NCI-H1436 treated with DMSO at 0.1 percent for 48 hours (cell line): ENCODE data around the gene ZCWPW2.

Experiments used
- DNase-seq: peaks from one replicate; lab custom pipeline; 2025; lab: John Stamatoyannopoulos, UW

Gene ZCWPW2, protein sequence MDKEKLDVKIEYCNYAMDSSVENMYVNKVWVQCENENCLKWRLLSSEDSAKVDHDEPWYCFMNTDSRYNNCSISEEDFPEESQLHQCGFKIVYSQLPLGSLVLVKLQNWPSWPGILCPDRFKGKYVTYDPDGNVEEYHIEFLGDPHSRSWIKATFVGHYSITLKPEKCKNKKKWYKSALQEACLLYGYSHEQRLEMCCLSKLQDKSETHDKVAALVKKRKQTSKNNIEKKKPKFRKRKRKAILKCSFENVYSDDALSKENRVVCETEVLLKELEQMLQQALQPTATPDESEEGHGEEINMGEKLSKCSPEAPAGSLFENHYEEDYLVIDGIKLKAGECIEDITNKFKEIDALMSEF

DNA sequence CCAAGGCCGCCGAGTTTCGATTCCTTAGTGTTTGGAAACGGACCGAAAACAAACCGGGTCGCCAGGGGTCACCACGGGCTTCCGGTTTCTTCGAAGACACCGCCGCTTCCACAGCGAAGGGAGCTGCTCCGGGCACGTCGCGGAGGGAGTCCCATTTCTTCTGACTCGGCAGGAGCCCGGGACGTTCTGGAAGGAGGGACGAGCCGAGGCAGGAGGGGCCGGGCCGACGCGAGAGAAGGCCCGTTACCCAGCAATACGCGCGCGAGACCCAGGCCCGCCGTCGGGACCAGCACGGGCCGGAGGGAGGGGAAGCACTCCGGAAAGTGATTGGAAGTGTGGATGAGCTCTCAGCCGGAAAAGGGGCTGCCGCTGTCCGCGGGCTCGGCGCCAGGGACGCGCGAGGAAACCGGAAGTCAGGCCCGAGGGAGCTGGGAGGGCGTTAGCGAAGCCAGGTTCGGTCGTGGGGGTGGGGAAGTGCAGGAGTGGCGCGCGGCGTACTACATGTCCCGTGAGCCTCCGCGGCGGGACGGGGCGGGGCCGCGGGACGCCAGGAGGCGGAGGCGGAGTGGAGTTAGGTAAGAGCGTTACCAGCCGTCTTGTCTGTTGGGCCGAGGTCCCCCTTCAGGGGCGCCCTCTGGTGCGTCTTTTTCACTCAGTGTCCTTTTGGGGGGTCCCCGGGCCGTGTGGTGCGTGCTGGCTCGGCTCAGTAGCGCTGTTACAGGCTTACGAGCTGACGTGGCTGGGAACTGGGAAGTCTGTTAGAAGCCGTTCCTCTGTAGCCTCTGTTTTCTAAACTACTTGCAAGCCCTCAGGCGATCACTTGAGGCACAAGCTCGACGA is at the start of gene ZCWPW2, which contains the start of gene AZI2:
Gene ZCWPW2 (plus strand): TSS at position 93 of the 840 bp plus-strand sequence. CDS start 64,348 bp downstream, outside the sequence.
Gene AZI2 (minus strand): TSS at position 196 of the 840 bp plus-strand sequence. CDS start 8,207 bp downstream, outside the sequence.
- peak; percentile 22 for DNase-seq

DNA sequence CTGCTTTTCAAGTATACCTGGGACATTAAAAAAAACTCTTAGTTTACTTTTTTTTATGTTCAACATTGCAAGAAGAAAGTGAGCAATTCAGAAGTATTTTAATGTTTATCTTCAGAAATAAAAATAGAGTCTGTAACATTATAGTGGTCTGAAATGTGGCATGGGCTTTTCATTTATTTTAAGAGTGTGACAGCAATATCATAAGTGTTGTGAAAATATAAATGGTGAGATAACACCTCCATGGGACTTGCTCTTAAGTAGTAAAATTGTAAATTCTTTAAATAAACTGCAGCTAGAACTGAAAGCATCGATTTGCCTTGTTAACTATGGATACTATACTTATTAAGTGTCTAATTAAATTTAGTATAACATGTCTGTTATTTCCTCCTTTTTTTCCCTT is 48.8 kb upstream of the ZCWPW2 start:
- no peak for DNase-seq

DNA sequence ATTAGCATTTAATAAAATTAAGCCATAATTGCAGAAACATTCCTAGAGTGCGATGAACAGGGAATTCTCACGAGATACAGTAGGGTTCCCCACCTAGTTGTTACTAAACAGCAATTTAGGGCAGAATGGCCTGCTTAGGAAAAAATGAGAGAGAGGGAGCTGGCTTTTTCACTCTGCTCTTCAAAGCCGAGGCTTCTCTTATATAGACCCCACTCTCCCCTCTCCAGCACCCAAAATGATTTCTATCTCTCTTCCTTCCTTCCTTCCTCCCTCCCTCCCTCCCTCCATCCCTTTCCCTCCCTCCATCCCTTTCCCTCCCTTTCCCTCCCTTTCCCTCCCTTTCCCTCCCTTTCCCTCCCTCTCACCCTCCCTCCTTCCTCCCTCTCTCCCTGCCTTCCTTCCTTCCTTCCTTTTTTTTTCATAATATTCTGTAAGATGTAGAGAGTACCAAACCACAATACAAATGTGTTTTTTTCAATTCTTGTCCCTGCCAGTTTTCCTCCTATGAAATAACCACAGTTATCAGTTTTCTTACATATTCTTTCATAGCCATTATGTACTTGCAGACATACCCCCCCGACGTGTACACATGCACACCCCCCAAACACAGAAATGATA is 48.1 kb upstream of the ZCWPW2 start:
- DNase-seq, result no peak

DNA sequence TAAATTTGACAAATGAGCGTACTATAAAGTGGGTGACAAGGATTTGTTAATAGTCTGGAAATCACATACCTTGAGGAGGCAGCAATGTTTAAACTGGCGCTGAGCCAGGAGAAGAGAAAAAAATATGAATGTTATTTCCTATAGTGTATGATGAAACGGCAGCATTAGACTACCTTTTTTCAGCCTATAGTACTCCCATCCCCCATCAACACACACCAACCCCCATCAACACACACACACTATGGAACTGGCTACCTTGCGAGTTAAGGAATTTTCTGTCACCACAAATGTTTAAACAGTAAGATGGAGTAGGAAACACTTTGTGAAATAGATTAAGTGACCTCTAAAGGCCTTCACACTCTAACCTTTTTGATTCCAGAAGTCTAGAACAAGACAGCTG is 46.8 kb upstream of the ZCWPW2 start:
- DNase-seq, result no peak

DNA sequence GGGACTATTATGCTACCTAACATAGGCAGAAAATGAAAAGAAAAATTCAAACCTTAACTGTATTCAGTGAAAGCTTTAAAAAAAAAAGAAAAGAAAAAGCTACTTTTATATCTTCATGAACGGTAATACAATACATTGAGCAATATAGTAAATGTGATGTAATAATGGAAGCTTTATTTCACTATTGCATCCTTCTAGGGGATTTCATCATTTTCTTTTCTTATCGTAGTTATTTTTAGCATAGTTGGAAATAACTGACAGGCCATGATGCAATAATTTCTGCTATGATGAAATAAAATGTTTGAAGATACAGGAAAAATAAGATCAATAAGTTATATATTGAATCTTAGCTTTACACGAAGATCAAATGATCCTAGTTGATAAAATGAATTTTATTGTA is 40.3 kb upstream of the ZCWPW2 start:
- DNase-seq, result no peak

DNA sequence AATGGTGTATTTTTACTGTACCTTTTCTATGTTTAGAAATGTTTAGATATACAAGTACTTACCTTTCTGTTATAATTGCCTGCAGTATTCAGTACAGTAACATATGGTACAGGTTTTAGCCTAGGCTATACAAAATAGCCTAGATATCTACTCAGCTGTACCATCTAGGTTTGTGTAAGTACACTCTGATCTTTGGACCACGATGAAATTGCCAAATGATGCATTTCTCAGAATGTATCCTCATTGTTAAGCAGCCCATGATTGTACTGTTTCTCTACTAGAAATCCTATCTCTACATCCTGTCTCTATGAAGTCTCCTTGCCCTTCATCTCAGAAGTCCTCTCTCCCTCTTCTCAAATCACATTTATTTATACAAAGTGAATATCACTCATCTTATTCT is 32.8 kb upstream of the ZCWPW2 start:
- no peak for DNase-seq

DNA sequence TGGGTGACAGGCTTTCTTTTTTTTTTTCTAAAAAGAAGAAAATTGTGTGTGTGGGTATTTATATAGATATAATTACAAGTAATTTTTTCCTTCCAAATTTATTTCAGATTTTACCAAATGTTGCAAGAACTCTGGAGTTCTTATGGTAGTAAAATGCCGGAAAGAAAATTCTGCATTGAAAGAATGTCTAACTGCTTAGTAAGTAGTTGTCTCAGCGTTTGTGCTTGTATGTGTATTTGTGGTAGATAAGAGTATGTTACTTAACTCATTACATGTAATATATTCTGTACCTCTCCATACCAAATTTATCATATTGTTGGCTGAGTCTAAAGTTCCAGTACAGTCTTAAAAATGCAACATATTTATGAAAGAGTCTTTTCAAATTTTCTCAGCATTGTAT is 32.3 kb upstream of the ZCWPW2 start:
- no peak for DNase-seq

DNA sequence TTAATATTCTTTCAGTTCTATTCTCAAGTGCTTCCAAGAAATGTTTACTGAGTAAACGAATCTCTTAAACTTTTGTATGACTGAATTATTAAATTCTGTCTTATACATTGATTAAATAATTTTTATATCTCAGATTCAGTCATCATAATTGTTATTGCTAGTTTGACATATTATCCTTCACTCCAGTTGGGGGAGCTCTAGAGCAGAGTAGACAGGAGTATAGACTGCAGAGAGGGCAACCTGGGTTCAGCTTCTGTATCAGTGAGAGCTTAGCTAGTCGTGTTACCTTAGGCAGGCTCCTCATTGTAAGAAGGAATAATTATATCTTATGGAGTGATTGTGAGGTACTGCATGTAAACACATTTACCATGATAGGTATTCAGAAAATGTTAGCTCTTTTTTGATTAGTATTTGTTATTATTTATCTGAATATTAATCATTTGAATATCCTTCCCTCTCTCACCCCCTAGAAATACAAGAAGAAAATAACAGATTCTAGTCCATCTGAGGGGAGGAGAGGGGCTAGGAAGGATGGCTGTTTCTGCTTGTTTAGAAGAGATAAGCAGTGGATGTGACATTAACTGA is 31.0 kb upstream of the ZCWPW2 start:
- DNase-seq, result no peak

DNA sequence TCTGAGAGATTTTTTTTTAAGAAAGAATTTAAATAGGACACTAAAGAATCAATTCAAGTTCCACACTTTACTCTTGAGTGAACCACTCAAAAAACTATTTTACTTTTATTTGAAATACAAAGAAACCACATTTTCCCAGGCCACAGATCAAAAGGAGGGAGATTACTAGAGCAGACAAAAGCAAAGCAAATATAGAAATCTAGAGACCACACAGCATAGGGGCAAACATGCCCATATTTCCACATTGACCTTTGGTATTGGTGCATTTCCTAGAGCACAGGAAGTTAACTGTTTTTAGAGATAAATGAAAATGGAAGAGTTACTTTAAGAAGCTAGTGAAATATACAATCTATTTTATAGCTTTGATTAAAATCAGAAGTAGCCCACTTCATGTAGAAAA is 27.5 kb upstream of the ZCWPW2 start:
- no peak for DNase-seq

DNA sequence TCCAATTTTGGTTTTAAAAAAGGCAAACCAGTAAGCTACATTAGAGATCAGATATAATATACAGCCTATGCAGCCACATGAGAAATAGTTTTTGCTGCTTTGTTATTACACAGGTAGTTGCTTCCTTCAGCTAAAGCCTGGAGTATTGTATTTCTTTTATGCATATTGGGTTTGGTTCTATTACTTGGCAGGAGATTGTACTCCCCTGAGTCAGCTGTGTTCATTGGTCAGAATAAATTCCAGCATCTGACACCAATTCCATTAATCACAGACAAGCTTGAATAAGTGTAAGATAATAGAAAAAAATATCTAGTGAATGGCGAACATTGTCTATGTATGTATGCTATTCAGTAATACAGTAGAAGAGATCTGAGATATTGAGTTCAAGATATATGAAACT is 26.1 kb upstream of the ZCWPW2 start:
- no peak for DNase-seq

DNA sequence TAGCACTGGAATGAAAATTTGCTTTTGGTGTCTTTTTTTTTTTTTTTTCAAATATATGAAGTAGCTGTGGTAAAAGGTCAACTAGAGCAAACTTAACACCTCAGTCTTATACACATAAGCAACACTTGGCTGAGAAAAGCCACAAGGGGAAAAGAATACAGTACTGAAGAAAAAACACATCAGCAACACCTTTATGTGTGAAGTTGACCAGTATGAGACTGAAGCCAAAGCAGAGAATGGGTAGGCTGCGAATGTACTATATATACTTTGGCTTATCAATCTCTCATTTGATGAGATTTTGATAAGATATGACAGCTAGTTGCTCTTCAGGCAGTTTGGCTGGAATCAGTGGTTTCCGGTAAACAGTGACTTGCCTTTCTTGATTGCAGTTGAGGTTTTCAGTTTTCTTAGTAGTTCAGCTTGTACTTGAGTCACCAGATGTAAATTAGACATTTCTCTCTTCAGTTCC is 22.0 kb upstream of the ZCWPW2 start:
- DNase-seq, result no peak

DNA sequence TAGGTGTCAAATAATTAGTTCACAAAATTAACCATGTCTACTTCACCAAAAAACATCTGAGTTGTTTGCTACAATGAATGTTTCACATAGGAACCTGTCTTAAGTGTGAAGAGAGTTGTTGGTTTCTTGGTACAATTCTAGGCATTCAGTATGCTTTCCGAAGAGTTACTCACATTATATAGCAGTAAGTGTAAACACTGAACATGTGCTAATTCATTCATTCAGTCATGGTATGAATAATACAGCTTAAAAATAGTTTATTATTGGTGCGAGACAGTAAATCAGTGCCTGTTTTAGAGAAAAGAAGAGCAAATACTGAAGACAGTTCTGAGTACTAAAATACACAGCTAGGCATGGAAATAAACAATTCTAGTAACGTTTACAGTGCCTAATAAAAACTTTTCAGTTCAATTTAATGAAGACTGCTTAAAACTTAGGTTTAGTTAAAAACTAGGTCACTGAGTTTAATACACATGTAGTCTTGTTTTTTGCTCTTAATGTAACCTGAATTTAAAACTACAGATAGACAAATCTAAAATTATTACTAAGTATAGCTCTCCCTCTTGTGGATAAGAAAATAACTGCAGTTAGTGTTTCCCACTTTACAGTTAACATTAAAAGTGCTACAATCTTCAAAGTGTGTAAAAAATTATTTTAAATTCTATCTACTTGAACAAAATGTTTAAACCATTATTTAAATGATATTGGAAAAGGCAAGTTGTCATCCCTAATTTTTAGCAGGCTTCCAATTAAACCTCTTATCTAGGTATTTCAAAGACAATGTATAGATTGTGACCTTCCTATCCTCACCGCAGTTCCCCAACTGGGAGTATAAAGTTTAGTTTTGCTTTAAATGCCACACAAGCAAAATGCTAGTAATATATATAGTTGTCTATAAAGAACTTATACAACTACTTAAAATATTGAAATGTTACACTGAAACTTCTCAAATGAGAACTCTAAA is 20.1 kb upstream of the ZCWPW2 start:
- DNase-seq, result no peak

DNA sequence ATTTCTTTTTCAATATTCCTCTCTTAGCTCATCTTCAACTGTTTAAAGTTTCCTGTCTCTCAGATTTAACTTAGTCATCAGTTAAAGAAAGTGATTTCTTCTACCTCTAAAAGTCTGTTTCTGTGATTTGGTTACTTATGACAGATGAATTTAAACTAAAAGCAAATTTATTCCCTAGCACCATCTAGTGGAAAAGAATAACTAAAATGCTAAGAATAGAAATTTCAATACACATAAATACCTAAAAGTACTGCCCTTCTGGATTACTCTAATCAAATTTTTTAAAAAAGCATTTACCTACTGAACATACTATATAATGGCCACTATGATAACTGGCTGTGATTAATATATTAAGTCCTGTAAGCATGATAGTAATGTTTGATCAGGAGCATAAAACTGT is 14.0 kb upstream of the ZCWPW2 start:
- no peak for DNase-seq

DNA sequence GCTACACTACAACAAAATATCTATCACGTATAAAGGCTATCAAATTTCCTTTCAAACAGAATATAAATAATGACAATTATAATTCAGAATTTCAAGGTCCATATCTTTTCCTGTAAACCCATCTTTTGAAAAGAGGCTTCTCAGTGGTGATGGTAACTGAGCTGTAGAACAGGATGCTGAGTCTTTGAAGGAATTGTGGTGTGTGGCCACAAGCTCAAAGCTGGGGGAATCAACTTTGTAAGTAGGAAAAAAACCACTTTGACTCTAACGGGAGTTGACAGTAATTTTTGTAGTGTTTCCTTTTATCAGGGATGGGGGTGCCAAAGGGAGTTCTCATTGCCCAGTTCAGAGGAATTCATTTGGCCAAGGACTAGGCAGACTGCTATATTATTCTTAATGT is 13.3 kb upstream of the ZCWPW2 start:
- no peak for DNase-seq

DNA sequence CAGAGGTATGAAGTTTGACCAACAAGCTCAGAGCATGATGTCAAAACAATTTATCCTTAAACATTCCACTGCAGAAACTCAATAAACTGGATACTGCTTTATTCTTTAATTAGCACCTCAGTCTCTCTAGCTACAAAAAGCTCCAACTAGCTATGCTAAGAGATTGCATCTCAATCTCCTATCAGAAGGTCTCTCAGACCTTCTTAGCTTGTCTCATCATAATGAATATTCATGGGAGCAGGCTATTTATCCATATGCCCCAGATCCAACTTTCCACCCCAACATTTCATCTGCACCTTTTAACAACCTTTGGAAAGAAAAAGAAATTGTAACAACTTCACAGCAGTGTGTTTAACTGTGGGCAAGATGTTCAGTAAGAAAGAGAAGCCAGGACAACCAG is 11.3 kb upstream of the ZCWPW2 start:
- no peak for DNase-seq

DNA sequence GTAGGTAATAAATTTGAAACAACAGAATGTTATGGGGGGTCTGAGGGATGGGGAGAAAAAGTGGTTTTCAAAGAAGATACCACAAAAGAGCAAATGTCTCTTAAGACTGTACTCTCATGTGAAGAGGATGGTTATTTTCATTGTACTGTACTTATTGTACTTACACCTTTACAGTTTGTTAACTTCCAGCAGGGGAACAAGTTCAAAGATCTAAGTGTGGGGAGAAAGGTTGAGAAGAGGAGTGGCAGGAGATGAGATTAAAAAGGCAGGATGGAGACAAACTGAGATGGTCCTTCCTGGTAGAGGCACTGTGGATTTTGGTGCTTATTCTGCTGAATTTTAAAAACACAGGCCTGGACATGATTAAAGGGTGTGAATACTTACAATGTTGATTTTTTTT is 5.4 kb upstream of the ZCWPW2 start:
- DNase-seq, result no peak

DNA sequence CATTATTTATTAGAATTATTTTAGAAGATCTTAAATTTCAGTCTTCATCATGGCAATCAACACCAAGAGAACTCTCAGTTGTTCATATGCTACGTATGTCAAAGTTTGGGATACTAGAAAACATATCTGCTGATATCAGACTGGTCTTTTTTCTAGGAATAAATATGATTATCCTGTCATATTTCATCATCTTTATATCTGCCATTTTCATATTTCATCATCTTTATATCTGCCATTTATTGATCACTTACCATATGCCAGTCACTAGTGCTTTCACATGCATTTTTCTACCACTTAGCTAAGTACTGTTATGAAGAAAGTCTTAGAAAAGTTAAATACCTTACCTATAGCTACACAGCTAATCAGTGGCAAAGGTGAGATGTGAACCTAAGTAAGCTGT is 2.8 kb upstream of the ZCWPW2 start:
- no peak for DNase-seq

DNA sequence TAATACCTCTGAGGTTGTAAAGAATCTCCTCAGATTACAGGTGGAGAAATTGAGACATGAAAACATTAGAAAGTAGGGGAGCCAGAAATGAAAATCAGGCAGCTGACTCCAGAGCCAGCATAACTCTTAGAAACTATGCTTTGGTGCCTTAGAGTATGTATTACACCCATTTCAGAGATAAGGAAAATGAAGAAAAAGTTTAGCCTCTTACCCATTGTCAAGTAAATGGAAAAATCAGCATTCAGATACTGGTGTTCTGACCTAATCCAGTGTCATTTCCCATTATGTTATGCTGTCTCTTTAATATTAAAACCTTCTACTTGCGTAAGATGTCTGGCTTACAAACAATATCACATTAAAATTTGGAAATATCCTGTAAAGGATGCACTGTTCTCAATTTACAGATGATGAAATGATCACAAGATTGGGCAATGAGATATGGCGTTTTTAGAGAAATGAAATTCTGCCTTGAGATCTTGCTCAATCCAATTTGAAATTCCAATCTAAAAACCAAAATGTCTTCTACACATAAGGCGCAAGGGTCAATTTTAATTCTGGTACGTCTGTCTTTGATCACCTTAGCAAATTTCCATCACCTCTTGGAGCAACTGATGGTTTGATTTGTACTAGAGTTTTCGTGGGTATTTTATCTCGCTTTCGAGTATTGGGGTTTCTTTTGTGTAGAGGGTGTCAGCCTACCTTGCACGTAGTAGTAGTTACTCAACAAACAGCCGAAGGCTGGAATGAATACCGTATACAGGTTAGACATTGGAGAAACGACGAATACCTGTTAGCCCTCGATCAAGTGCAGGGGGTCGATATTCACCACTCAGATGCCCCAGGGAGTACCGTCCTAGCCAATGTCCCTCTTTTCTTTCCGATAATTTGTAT is 902 bp upstream of the ZCWPW2 start:
- no peak for DNase-seq

DNA sequence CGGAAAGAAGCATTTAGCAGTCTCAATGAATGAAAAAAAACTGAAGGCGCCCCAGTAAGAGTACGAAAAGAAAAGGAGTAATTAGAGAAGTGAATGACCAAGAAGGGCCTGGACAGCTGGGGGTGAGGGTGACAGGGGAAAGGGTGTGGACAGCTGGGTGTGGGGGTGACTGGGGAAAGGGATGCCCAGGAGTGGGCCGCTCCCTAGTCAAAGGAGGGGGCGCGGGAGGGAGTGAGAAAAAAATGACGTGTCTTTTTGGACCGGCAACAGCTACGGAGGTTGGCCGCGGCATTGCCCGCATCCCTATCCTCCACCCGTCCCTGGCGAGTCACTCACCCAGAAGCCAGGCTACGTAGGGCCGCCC is 274 bp upstream of the ZCWPW2 start:
- no peak for DNase-seq

DNA sequence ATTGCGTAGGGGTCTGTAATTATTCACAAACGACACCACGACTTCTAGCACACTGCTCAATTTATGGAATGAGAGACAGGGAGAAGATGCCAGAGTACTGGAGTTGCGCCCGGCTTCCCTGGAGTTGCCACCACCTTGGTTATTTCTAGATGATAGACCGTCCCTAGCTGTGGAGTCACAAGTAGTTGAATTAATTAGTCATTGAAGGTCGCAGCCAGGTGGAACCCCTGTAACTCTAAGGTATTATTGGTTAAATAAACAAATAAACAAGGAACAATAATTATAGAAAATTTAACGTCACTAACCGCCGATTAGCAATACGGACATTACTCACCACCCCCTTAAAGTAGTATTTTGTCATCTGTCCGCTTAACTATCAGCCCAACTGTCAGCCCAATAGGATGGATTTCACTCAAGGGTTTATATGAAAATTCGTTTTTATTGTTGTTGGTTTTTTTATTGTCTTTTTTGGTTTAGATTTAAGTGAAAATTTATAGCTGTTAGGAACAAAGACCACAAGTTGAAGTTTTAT is 1.0 kb downstream of the ZCWPW2 start:
- no peak for DNase-seq
